HG02678 (cell line): ENCODE data around the gene SYNRG.
"Not testable (repeated sequence)": the region's sequence is repeated elsewhere in the genome, so short reads cannot be mapped to it uniquely, and the experiment has no call there.

Experiments
- ATAC-seq: cut with Tn5 transposase; IDR thresholded peaks from one replicate; pipeline ENCODE4 v1.9.1; 2021; ENCODE audit warnings: mild to moderate bottlenecking, moderate library complexity; ENCODE audit not compliant: unreplicated experiment

The SYNRG gene

GRCh38 chr17:37541880-37542660 lies 67.1 kb downstream of the SYNRG start:
- ATAC-seq = no peak

GRCh38 chr17:37538981-37539659 lies 70.1 kb downstream of the SYNRG start:
- no peak for ATAC-seq

GRCh38 chr17:37535906-37536305 lies 73.3 kb downstream of the SYNRG start:
- no peak for ATAC-seq

- no peak for ATAC-seq
Measured at GRCh38 chr17:37532756-37533155, 76.5 kb downstream of the SYNRG start.

GRCh38 chr17:37530420-37530819 lies 78.8 kb downstream of the SYNRG start:
- ATAC-seq = no peak

- no peak for ATAC-seq
Measured at GRCh38 chr17:37527249-37527851, 81.9 kb downstream of the SYNRG start.

- ATAC-seq = no peak
Measured at GRCh38 chr17:37523715-37524219, 85.5 kb downstream of the SYNRG start.

- ATAC-seq = no peak
Measured at GRCh38 chr17:37521821-37522220, 87.4 kb downstream of the SYNRG start.

GRCh38 chr17:37520174-37520573 lies 89.0 kb downstream of the SYNRG start:
- no peak for ATAC-seq

GRCh38 chr17:37519251-37519985 lies 89.8 kb downstream of the SYNRG start:
- ATAC-seq = no peak

GRCh38 chr17:37518826-37519225 lies 90.4 kb downstream of the SYNRG start:
- ATAC-seq = no peak

- no peak for ATAC-seq
Measured at GRCh38 chr17:37517881-37518280, 91.3 kb downstream of the SYNRG start.

GRCh38 chr17:37516127-37516571 lies 93.1 kb downstream of the SYNRG start:
- ATAC-seq = no peak

GRCh38 chr17:37513711-37514110 lies 95.5 kb downstream of the SYNRG start:
- ATAC-seq = no peak

- ATAC-seq = no peak
Measured at GRCh38 chr17:37512442-37513068, 96.7 kb downstream of the SYNRG start.

- not testable (repeated sequence) for ATAC-seq
Measured at GRCh38 chr17:37511642-37512041, 97.6 kb downstream of the SYNRG start.

- no peak for ATAC-seq
Measured at GRCh38 chr17:37510056-37510455, 99.2 kb downstream of the SYNRG start.

GRCh38 chr17:37507111-37507510 lies 102.1 kb downstream of the SYNRG start:
- no peak for ATAC-seq

GRCh38 chr17:37506678-37507077 lies 102.5 kb downstream of the SYNRG start:
- ATAC-seq = no peak

GRCh38 chr17:37505333-37505732 lies 103.9 kb downstream of the SYNRG start:
- ATAC-seq = no peak

- no peak for ATAC-seq
Measured at GRCh38 chr17:37503148-37503547, 106.1 kb downstream of the SYNRG start.
